Upper lobe of left lung (tissue), 6 donors: ENCODE data around the gene EFCAB5. TPM values are rescaled to one million over a fixed set of nuclear protein-coding genes. Genes with fewer than 3 reads are reported as not detected.

ENCODE experiments used
- ATAC-seq, 2 donors: fragments of 200-7000 bp; cut with Tn5 transposase; one replicate each; pipeline ENCODE4 v1.9.1; 2022; ENCODE audit warnings: mild to moderate bottlenecking in 2 of 2, moderate library complexity in 2 of 2; ENCODE audit not compliant: low FRiP score in 2 of 2
- DNase-seq, 2 donors: peaks; one replicate each; pipeline ENCODE4 v3.0.0-alpha.2; 2019 to 2020
- H3K27ac ChIP-seq, 4 donors: fragments of 200-600 bp; sonication (generic); one replicate each; pipeline ENCODE4 v1.5.1; 2016 to 2019
- H3K27me3 ChIP-seq, 4 donors: fragments of 200-600 bp; sonication (generic); one replicate each; pipeline ENCODE4 v1.5.1; 2017 to 2019
- H3K36me3 ChIP-seq, 4 donors: fragments of 200-600 bp; sonication (generic); one replicate each; pipeline ENCODE4 v1.5.1; 2016 to 2019
- H3K4me1 ChIP-seq, 4 donors: fragments of 200-600 bp; sonication (generic); one replicate each; pipeline ENCODE4 v1.5.1; 2018 to 2019
- H3K4me3 ChIP-seq, 4 donors: fragments of 200-600 bp; sonication (generic); one replicate each; pipeline ENCODE4 v1.5.1; 2017 to 2019; ENCODE audit warnings: mild to moderate bottlenecking in 2 of 4, moderate library complexity in 1 of 4
- H3K9me3 ChIP-seq, 4 donors: fragments of 200-600 bp; sonication (generic); one replicate each; pipeline ENCODE4 v1.5.1; 2018 to 2019
- EP300 ChIP-seq, 4 donors: sonication (generic); formaldehyde crosslinking; IDR thresholded peaks; one replicate each; pipeline ENCODE4 v1.5.1; 2017; ENCODE audit warnings: antibody characterized with exemption in 4 of 4, control low read depth in 2 of 4
- POLR2A ChIP-seq, 4 donors: fragments of 450-650 bp; IDR thresholded peaks; one replicate each; pipeline ENCODE4 v1.5.1; 2016 to 2017; ENCODE audit warnings: antibody characterized with exemption in 4 of 4, mild to moderate bottlenecking in 2 of 4
- POLR2AphosphoS5 ChIP-seq, 2 donors: sonication (generic); formaldehyde crosslinking; IDR thresholded peaks; one replicate each; pipeline ENCODE4 v1.5.1; 2017; ENCODE audit warnings: antibody characterized with exemption in 2 of 2
- WGBS, 2 donors: methylation state at CpG; one replicate each; pipeline ENCODE4 v1.1.5; 2017 to 2018; 5-methylcytosine and 5-hydroxymethylcytosine counted together
- small RNA-seq, 4 donors: library from RNA; depleted of rRNA; stranded (forward); fragments of <200 nt; gene quantifications; one replicate each; pipeline ENCODE3, GENCODE V24; 2016
- total RNA-seq, 6 donors: library from RNA; depleted of rRNA in 4 of 6; stranded (reverse); fragments of >200 nt in 4 of 6; gene quantifications; one replicate each; pipeline versions ENCODE4 v1.1.0 to v1.2.1, GENCODE V29; 2016 to 2021
- TF ChIP-seq, protein P1 (sequence below), 6 experiments: fragments of 450-650 bp in 4 of 6; fragments of 200-600 bp in 2 of 6; sonication (generic) in 2 of 6; IDR thresholded peaks; one replicate each; pipeline ENCODE4 v1.5.1; 2016 to 2019; ENCODE audit warnings: antibody characterized with exemption in 6 of 6
- donor health status: DM: no; HTN: no; CAD: no; lungs with moderate emphysema.
- donor health status: DM: no; HTN: yes; CAD: no; lungs with severe emphysema.

Gene EFCAB5
- total RNA-seq, 6 donors from 2014 or later, result 0.22 to 7.3 (median 1.0) TPM

DNA sequence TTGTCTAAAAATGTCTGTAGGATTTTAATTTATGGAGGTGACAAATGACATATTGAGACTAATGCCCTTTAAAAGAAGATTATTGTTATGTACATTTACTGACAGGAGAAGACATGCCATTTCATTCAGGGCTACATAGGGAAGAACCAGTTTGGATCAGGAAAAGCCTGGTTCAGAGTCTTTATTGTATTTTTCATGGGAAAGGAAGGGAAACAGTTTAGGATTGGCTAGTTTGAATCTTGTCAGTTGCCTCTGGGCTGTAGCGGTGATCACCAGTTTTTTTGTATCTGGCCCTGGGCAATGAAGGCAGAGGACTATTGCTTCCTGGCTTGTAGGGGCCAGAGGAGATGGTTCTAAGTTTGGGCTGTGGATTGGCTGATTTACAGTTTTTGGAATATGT is 206.9 kb downstream of the EFCAB5 start:
- no peaks in the 10 kb centered on the region for H3K27me3 ChIP-seq
- H3K27ac ChIP-seq, result no peak overlapping the region
- no peak overlapping the region for H3K4me3 ChIP-seq
- H3K4me1 ChIP-seq, result no peaks in the 10 kb centered on the region
- H3K36me3 ChIP-seq, result peaks cover 0 to 3% (median 0%) of the 10 kb centered on the region in 4 donors
- ATAC-seq (no peak), DNase-seq (no peak)
- H3K9me3 ChIP-seq, result no peaks in the 10 kb centered on the region
- TF ChIP-seq EP300 (IDR thresholded peaks at IDR 0.05) (no peak), POLR2AphosphoS5 (IDR thresholded peaks at IDR 0.05) (no peak), POLR2A (IDR thresholded peaks at IDR 0.05) (no peak)
- TF ChIP-seq, protein P1, sequence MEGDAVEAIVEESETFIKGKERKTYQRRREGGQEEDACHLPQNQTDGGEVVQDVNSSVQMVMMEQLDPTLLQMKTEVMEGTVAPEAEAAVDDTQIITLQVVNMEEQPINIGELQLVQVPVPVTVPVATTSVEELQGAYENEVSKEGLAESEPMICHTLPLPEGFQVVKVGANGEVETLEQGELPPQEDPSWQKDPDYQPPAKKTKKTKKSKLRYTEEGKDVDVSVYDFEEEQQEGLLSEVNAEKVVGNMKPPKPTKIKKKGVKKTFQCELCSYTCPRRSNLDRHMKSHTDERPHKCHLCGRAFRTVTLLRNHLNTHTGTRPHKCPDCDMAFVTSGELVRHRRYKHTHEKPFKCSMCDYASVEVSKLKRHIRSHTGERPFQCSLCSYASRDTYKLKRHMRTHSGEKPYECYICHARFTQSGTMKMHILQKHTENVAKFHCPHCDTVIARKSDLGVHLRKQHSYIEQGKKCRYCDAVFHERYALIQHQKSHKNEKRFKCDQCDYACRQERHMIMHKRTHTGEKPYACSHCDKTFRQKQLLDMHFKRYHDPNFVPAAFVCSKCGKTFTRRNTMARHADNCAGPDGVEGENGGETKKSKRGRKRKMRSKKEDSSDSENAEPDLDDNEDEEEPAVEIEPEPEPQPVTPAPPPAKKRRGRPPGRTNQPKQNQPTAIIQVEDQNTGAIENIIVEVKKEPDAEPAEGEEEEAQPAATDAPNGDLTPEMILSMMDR (IDR thresholded peaks at IDR 0.05), result no peak
- WGBS, 2 donors, result 84 to 100% methylated on average over 1 of the region's 1 CpG

DNA sequence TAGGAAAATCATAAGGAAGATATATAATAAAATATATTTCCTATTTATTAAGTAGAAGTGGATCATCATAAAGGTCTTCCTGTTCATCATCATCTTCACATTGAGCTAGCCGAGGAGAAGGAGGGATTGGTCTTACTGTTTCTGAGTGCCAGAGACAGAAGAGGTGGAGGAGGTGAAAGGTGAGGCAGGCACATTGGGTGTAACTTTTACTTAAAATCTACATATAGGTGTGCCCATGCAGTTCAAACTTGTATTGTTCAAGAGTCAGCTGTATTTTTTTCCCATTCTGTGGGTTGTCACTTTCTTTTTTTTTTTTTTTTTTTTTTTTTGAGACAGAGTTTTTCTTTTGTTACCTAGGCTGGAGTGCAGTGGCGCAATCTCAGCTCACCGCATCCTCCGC is 210.0 kb downstream of the EFCAB5 start:
- Histone ChIP-seq H3K27ac (no peak overlapping the region), H3K36me3 (peaks cover 0 to 3% (median 0%) of the 10 kb centered on the region in 4 donors), H3K27me3 (no peaks in the 10 kb centered on the region), H3K4me3 (no peak overlapping the region), H3K4me1 (no peaks in the 10 kb centered on the region), H3K9me3 (no peaks in the 10 kb centered on the region)
- ATAC-seq (no peak), DNase-seq (no peak)
- TF ChIP-seq EP300 (IDR thresholded peaks at IDR 0.05), result no peak
- TF ChIP-seq POLR2AphosphoS5 (IDR thresholded peaks at IDR 0.05), result no peak
- TF ChIP-seq, protein P1 (IDR thresholded peaks at IDR 0.05), result no peak
- TF ChIP-seq POLR2A (IDR thresholded peaks at IDR 0.05), result no peak
- WGBS, 2 donors, result 95 to 98% methylated on average over 4 of the region's 4 CpGs

DNA sequence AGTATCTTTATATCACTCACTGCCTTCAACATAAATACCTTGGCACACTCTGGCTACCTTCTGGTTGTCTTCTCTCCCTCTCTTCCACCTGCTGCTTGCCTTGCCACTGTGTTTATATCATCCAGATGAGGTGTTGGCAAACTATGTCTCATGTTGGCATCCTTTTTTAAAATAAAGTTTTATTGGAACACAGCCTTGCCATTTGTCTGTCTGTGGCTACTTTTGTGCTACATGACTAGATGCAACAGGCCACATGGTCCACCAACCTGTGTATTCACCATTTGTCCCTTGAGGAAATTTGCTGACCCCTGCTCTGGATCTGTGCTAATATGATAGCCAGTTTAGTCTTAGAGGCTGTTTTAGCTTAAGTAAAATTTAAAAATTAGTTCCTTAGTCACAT is 212.0 kb downstream of the EFCAB5 start:
- Histone ChIP-seq H3K4me1 (peaks cover 0 to 4% (median 0%) of the 10 kb centered on the region in 4 donors), H3K36me3 (peaks cover 0 to 3% (median 0%) of the 10 kb centered on the region in 4 donors), H3K27me3 (no peaks in the 10 kb centered on the region), H3K4me3 (no peak overlapping the region), H3K27ac (no peak overlapping the region), H3K9me3 (no peaks in the 10 kb centered on the region)
- TF ChIP-seq EP300 (IDR thresholded peaks at IDR 0.05), result no peak
- no peak for TF ChIP-seq POLR2A (IDR thresholded peaks at IDR 0.05)
- TF ChIP-seq POLR2AphosphoS5 (IDR thresholded peaks at IDR 0.05), result no peak
- TF ChIP-seq, protein P1 (IDR thresholded peaks at IDR 0.05), result no peak
- ATAC-seq, result no peak
- DNase-seq, result no peak

DNA sequence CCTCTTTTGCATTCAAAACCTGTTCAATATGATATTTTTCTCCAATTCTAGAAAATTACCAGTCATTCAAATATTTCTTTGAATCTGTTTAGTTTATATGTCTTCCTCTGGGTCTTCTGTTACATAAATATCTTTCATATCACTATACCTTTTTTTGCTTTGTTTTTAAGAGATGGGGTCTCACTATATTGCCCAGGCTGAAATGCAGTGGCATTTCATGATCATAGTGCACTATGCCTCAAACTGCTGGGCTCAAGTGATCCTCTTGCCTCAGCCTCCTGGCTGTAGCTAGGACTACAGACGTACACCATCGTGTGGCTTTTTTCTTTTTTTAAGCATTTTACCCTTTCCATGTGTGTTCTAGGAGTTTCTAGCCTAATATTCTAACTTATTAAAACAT is 214.0 kb downstream of the EFCAB5 start:
- H3K4me1 ChIP-seq, result peaks cover 0 to 4% (median 0%) of the 10 kb centered on the region in 4 donors
- peaks cover 0 to 2% (median 0%) of the 10 kb centered on the region in 4 donors for H3K36me3 ChIP-seq
- TF ChIP-seq POLR2A (IDR thresholded peaks at IDR 0.05) (no peak), EP300 (IDR thresholded peaks at IDR 0.05) (no peak), POLR2AphosphoS5 (IDR thresholded peaks at IDR 0.05) (no peak)
- TF ChIP-seq, protein P1 (IDR thresholded peaks at IDR 0.05), result no peak
- H3K9me3 ChIP-seq, result no peaks in the 10 kb centered on the region
- ATAC-seq (no peak), DNase-seq (no peak)
- H3K27me3 ChIP-seq, result no peaks in the 10 kb centered on the region
- H3K27ac ChIP-seq, result no peak overlapping the region
- WGBS, 2 donors, result 91 to 97% methylated on average over 2 of the region's 2 CpGs
- no peak overlapping the region for H3K4me3 ChIP-seq

Small RNA genes within 50 kb of the gene (small RNA-seq; reads per million reads assigned to genes)
- gene AC104984.5, result 0 reads per million in 4 donors
- gene RNY4P13, result 0 reads per million in 4 donors

Other genes with a start within 250 kb of the EFCAB5 start
- 10 to 100 TPM; 55.4 to 82.9 (median 67.8) TPM for gene SSH2, start 11.4 kb upstream of the EFCAB5 start, total RNA-seq
- gene NSRP1, start 175.2 kb downstream of the EFCAB5 start, total RNA-seq, result 10 to 100 TPM; 23.1 to 78.6 (median 32.7) TPM